Neural progenitor cell (in vitro differentiated cells): ENCODE measurements around the gene DCP2. TPM values are rescaled to one million over a fixed set of nuclear protein-coding genes. Genes with fewer than 3 reads are reported as not detected.

Experiments used
- DNase-seq: peaks from one replicate; pipeline ENCODE4 v3.0.0-alpha.2; 2016; ENCODE audit warnings: low spot score
- H2AFZ ChIP-seq: fragments of 200-600 bp; sonication (generic); replicated peaks from 2 replicates; pipeline ENCODE4 v1.6.1; 2016; ENCODE audit warnings: antibody characterized with exemption
- H3F3A ChIP-seq: fragments of 200-600 bp; sonication (generic); 2 replicates; pipeline ENCODE4 v1.6.1; 2016; ENCODE audit warnings: antibody characterized with exemption, low read depth
- H3K27ac ChIP-seq: fragments of 200-600 bp; sonication (generic); 2 replicates; pipeline ENCODE4 v1.5.1; 2016; ENCODE audit warnings: mild to moderate bottlenecking
- H3K27me3 ChIP-seq: fragments of 200-600 bp; sonication (generic); 2 replicates; pipeline ENCODE4 v1.6.1; 2016; ENCODE audit warnings: mild to moderate bottlenecking, moderate library complexity
- H3K36me3 ChIP-seq: fragments of 200-600 bp; sonication (generic); 2 replicates; pipeline ENCODE4 v1.5.1; 2016
- H3K4me1 ChIP-seq: fragments of 200-600 bp; sonication (generic); 2 replicates; pipeline ENCODE4 v1.6.1; 2016; ENCODE audit warnings: mixed run types
- H3K4me2 ChIP-seq: fragments of 200-600 bp; sonication (generic); 2 replicates; pipeline ENCODE4 v1.6.1; 2016
- H3K4me3 ChIP-seq: fragments of 200-600 bp; sonication (generic); 2 replicates; pipeline ENCODE4 v1.5.1; 2016
- H3K79me2 ChIP-seq: fragments of 200-600 bp; sonication (generic); 2 replicates; pipeline ENCODE4 v1.6.1; 2016; ENCODE audit warnings: low read depth
- H3K9ac ChIP-seq: fragments of 200-600 bp; sonication (generic); 2 replicates; pipeline ENCODE4 v1.6.1; 2016
- H3K9me3 ChIP-seq: fragments of 200-600 bp; sonication (generic); 2 replicates; pipeline ENCODE4 v1.5.1; 2016; ENCODE audit warnings: low read depth
- H4K20me1 ChIP-seq: fragments of 200-600 bp; sonication (generic); 2 replicates; pipeline ENCODE4 v1.6.1; 2016; ENCODE audit warnings: low read depth
- H3K27ac Mint-ChIP-seq: 3 replicates; pipeline ENCODE4 v1.8.0; 2021; ENCODE audit warnings: mixed read lengths
- H3K27me3 Mint-ChIP-seq: 2 replicates; pipeline ENCODE4 v1.8.0; 2022; ENCODE audit warnings: low read depth, mild to moderate bottlenecking, inconsistent platforms, moderate library complexity, mixed read lengths; ENCODE audit not compliant: insufficient read depth
- H3K36me3 Mint-ChIP-seq: 3 replicates; pipeline ENCODE4 v1.8.0; 2021; ENCODE audit warnings: mixed read lengths
- H3K4me1 Mint-ChIP-seq: 3 replicates; pipeline ENCODE4 v1.8.0; 2021; ENCODE audit warnings: mixed read lengths
- H3K4me3 Mint-ChIP-seq: 3 replicates; pipeline ENCODE4 v1.8.0; 2021; ENCODE audit warnings: mild to moderate bottlenecking, moderate library complexity, mixed read lengths
- H3K9me3 Mint-ChIP-seq: 3 replicates; pipeline ENCODE4 v1.8.0; 2020; ENCODE audit warnings: mixed read lengths
- EZH2 ChIP-seq: fragments of 200-600 bp; sonication (generic); IDR thresholded peaks from 2 replicates; pipeline ENCODE4 v1.6.1; 2017; ENCODE audit warnings: antibody characterized with exemption, mild to moderate bottlenecking, moderate library complexity
- EZH2phosphoT487 ChIP-seq: fragments of 200-600 bp; sonication (generic); IDR thresholded peaks from 2 replicates; pipeline ENCODE4 v1.6.1; 2017; ENCODE audit warnings: antibody characterized with exemption
- total RNA-seq: library from RNA; depleted of rRNA; stranded (reverse); fragments of >200 nt; gene quantifications from 2 replicates; pipeline ENCODE4 v1.2.3, GENCODE V29; 2015; ENCODE audit warnings: low replicate concordance
- TF ChIP-seq, protein P1 (sequence below): fragments of 200-600 bp; sonication (generic); IDR thresholded peaks from 2 replicates; pipeline ENCODE4 v1.5.1; 2017; ENCODE audit warnings: antibody characterized with exemption, mild to moderate bottlenecking

DCP2 gene
- total RNA-seq, 1 donor from 2014 or later, result 174 TPM

DNA sequence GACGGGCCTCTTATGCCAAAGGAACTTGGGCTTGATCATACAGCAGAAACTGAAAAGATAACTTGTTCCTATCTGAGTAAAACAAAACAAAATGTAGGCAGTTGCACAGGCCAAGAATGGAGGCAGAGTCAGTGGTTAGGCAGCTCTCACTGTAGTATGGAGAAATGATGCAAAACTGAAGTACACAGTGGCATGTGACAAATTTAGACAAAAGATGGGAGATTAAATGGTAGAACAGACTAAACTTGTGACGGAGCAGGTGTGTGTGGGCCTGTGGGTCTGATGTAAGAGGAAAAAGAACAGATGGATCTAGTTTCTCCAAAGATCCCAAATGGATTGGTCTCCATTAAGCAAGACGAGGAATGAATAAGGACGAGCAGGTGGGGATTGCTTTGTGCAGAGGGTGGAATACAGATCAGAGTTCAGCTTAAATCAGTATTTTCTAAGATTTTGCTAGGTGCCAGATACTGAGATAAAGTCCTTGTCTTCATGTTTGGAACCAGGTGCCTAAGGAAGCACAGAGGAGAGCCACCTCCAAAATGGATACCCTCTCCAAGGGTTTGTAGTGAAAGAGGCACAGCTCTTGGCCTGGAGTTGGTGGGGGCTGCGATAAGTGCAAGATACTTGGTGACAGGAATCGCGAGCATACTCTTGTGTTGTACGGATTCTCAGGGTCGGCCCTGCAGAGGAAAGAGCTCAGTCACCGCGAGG lies 722 bp upstream of the DCP2 start:
- peaks cover 31% of the 10 kb centered on the region for H3K4me1 Mint-ChIP-seq
- H3K27me3 Mint-ChIP-seq, result peaks cover 5% of the 10 kb centered on the region
- Histone ChIP-seq H3K4me1 (peaks cover 22% of the 10 kb centered on the region), H3K36me3 (no peaks in the 10 kb centered on the region), H3K27me3 (no peaks in the 10 kb centered on the region), H3K9me3 (no peaks in the 10 kb centered on the region), H3K4me2 (peak overlapping the region; percentile 67), H3K27ac (peak overlapping the region; percentile 15), H3K4me3 (peak overlapping the region; percentile 94), H3K9ac (no peak overlapping the region), H3F3A (peaks cover 19% of the 10 kb centered on the region), H2AFZ (peak overlapping the region; percentile 68), H3K79me2 (peaks cover 42% of the 10 kb centered on the region), H4K20me1 (peaks cover 26% of the 10 kb centered on the region)
- DNase-seq, result no peak
- peak overlapping the region; percentile 94 for H3K4me3 Mint-ChIP-seq
- TF ChIP-seq EZH2, result no peak
- TF ChIP-seq EZH2phosphoT487, result no peak
- TF ChIP-seq, protein P1, sequence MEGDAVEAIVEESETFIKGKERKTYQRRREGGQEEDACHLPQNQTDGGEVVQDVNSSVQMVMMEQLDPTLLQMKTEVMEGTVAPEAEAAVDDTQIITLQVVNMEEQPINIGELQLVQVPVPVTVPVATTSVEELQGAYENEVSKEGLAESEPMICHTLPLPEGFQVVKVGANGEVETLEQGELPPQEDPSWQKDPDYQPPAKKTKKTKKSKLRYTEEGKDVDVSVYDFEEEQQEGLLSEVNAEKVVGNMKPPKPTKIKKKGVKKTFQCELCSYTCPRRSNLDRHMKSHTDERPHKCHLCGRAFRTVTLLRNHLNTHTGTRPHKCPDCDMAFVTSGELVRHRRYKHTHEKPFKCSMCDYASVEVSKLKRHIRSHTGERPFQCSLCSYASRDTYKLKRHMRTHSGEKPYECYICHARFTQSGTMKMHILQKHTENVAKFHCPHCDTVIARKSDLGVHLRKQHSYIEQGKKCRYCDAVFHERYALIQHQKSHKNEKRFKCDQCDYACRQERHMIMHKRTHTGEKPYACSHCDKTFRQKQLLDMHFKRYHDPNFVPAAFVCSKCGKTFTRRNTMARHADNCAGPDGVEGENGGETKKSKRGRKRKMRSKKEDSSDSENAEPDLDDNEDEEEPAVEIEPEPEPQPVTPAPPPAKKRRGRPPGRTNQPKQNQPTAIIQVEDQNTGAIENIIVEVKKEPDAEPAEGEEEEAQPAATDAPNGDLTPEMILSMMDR, result no peak
- H3K36me3 Mint-ChIP-seq, result peaks cover 7% of the 10 kb centered on the region
- no peaks in the 10 kb centered on the region for H3K9me3 Mint-ChIP-seq
- H3K27ac Mint-ChIP-seq, result peak overlapping the region; percentile 97

DNA sequence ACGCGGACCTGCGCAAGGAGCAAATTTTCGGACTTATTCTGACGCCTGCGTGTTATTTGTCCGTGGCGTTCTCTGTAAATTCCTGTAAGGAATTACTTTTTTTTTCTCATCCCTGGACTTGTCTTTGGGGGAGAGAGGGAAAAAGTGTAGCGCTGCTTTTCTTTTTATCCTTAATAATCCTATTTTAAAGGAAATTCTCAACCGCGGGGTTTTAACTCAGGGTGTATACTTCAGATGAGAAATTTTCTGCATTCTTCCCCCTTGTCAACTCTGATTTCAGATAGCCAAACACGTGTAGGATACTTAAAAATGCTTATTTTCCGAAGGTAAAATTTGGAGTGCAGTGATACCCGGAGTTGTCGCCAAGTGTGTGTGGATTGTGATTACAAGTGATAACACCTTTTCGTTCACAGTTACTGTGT lies 853 bp downstream of the DCP2 start:
- TF ChIP-seq EZH2phosphoT487 (no peak), EZH2 (no peak)
- TF ChIP-seq, protein P1, result no peak

DNA sequence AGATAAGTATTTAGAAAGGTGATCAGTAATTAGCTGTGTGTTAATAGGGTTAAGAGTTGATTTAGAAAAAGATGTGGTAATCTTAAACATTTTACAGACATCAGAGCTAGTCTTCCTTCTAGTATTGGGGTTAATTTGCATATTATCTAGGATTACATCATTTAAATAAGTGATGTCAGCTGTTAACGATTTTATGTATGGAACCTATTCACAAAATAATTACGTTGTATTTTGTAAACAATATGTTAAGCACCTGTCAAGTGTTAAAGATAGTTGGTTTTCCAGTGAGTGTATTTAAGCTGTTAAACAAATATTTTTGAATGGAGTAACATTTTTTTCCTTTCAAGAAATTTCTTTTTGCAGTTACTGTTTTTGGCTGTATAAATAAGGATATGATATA lies 2.2 kb downstream of the DCP2 start:
- Histone ChIP-seq H3K9ac (no peak overlapping the region), H3F3A (peaks cover 19% of the 10 kb centered on the region), H3K4me2 (peak overlapping the region; percentile 95), H4K20me1 (peaks cover 53% of the 10 kb centered on the region), H2AFZ (no peak overlapping the region), H3K27me3 (no peaks in the 10 kb centered on the region), H3K36me3 (no peaks in the 10 kb centered on the region), H3K4me3 (peak overlapping the region; percentile 94), H3K79me2 (peaks cover 72% of the 10 kb centered on the region), H3K27ac (no peak overlapping the region), H3K9me3 (no peaks in the 10 kb centered on the region), H3K4me1 (peaks cover 34% of the 10 kb centered on the region)
- Mint-ChIP-seq H3K36me3 (peaks cover 28% of the 10 kb centered on the region), H3K4me1 (peaks cover 27% of the 10 kb centered on the region), H3K27me3 (peaks cover 6% of the 10 kb centered on the region), H3K9me3 (no peaks in the 10 kb centered on the region), H3K27ac (no peak overlapping the region), H3K4me3 (peak overlapping the region; percentile 94)
- TF ChIP-seq EZH2phosphoT487 (no peak), EZH2 (no peak)
- TF ChIP-seq, protein P1, result no peak
- DNase-seq, result no peak

More for the DNA sequence above, 853 bp downstream of the DCP2 start:
- H3K9ac ChIP-seq, result peak overlapping the region; percentile 72
- peaks cover 19% of the 10 kb centered on the region for H3K36me3 Mint-ChIP-seq
- DNase-seq, result no peak
- H3K9me3 Mint-ChIP-seq, result no peaks in the 10 kb centered on the region
- peaks cover 58% of the 10 kb centered on the region for H3K79me2 ChIP-seq
- H3K4me3 ChIP-seq, result peak overlapping the region; percentile 94
- H3K27me3 ChIP-seq, result no peaks in the 10 kb centered on the region
- peak overlapping the region; percentile 95 for H3K4me2 ChIP-seq
- peak overlapping the region; percentile 81 for H3K27ac ChIP-seq
- H4K20me1 ChIP-seq, result peaks cover 39% of the 10 kb centered on the region
- peaks cover 19% of the 10 kb centered on the region for H3F3A ChIP-seq
- peak overlapping the region; percentile 94 for H3K4me3 Mint-ChIP-seq
- H3K9me3 ChIP-seq, result no peaks in the 10 kb centered on the region
- H2AFZ ChIP-seq, result peak overlapping the region; percentile 90
- H3K27me3 Mint-ChIP-seq, result peaks cover 6% of the 10 kb centered on the region
- H3K4me1 Mint-ChIP-seq, result peaks cover 27% of the 10 kb centered on the region
- peaks cover 22% of the 10 kb centered on the region for H3K4me1 ChIP-seq
- H3K27ac Mint-ChIP-seq, result peak overlapping the region; percentile 81
- no peaks in the 10 kb centered on the region for H3K36me3 ChIP-seq
